COR-L47 (cell line): ENCODE data around the gene SART1.
"Not testable (repeated sequence)": the region's sequence is repeated elsewhere in the genome, so short reads cannot be mapped to it uniquely, and the experiment has no call there.

ENCODE experiments used
- DNase-seq: peaks from one replicate; lab custom pipeline; 2025; lab: John Stamatoyannopoulos, UW

The SART1 gene

DNA sequence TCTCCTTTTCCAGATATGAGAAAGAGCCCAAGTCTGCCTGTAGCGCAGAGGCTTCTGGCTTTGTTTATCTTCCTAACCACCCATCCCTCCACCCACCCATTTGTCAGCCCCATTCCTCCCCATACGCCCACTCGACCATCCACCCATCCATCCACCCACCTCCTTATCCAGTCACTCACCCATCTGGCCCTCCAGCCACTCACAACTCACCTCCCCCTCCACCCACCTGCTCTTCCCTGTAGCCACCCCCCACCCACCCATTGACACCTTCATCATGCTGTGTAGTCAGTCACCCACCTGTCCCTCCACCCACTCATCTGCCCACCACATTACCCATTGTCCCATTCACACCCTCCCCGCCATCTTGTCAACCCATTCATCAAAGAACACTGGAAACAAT is 55.8 kb downstream of the SART1 start:
- DNase-seq, result no peak

DNA sequence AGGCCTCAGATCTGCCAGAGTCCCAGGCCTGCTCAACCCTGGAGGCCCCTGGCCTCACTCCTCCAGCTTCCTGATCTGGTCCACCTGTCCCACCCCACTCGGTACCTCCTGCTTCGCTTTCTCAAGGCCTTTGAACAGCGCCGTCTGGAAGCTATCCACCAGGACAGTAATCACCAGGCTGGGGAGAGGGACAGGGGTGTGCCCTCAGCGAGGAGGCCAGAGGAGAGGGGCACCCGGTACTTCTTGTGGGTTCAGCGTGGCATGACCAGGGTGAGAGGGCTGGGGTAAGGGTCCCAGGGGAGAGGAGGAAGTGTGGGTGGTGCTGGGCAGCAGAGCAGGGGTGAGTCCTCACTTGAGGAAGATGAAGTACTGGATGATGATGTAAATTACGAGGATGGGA is 58.7 kb downstream of the SART1 start:
- no peak for DNase-seq

DNA sequence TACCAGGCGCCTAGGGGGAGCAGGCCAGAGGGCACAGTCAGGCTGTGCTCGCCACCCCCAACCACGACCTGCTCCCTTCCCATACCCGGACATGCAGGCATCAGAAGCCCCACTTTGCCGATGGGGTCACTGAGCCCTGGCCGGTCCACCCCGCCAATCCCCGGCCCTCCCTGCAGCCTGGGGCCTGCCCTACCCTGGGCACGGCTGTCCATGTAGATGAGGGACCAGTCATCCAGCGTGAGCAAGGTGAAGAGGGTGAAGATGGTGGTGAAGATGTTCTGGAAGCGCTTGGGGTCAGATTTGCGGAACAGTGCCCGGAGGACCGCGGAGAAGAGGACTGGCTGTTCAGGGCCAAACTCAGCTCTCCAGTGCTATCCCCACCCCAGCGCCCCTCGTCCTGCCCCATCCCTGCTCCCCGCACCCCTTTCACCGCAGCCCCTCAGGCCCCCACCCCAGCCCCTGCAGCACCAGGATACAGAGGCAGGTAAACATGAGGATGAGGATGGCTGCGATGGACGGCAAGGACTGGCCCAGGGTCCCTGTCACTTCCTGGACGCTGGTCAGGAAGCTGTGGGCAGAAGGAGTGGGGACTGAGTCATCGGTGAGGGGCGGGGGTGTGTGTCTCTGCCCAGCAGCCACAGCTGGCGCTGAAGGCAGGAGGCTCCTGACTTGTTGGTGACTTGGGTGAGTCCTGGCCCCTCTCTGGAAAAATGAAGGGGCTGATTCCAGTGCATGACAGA is 59.3 kb downstream of the SART1 start:
- no peak for DNase-seq

GRCh38 chr11:66022401-66023185 is 61.1 kb downstream of the SART1 start:
- peak; percentile 38 for DNase-seq

DNA sequence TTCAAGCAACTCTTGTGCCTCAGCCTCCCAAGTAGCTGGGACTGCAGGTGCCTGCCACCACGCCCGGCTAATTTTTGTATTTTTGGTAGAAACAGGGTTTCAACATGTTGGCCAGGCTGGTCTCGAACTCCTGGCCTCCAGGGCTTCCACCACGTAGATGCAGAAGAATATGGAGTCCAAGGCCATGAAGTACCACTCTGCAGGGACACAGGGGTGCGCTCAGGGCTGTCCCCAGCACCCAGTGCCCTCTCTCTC is 61.6 kb downstream of the SART1 start:
- not testable (repeated sequence) for DNase-seq

DNA sequence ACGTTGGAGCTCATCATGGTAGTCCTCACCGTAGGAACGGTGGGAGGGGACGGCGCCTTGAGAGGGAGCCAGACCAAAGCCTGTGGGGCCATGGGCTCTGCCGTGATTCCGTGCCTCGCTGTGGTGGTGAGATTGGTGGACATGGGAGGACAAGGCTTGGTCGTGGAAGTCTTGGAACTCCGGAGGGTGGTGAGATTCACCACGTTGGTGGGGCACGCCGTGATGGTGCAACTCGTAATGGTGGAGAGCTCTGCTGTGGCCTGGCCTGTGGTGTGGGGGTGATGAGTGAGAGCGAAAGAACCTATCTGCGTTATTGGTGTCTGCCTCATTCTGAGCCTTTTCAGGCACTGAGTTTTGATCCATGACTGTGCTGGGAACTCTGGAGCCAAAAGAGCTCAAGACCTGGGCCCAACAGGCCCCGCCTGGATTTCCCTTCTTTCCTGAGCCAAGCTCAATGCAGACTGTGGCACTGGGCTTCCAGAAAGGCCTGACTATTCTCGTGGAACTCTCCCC is 64.5 kb downstream of the SART1 start, which contains the start of gene CATSPER1:
CATSPER1 (minus strand) TSS at position 463 of the 513 bp plus-strand sequence; CDS start at position 363, 100 bp downstream.
- no peak for DNase-seq
